ENCODE measurements around the gene C5orf34. TPM values are rescaled to one million over a fixed set of nuclear protein-coding genes. Genes with fewer than 3 reads are reported as not detected.
"Not testable (repeated sequence)": the region's sequence is repeated elsewhere in the genome, so short reads cannot be mapped to it uniquely, and the experiment has no call there.

The C5orf34 gene
- polyA plus RNA-seq (2013, experiment 1 of 2): 8.9 TPM
- polyA plus RNA-seq (2013, experiment 2 of 2): 7.9 TPM

- Histone ChIP-seq H3K27ac (ENCODE audit: low read depth, low read length, severe bottlenecking) (peak within 1 kb of the TSS; percentile 99), H3K9me3 (ENCODE audit: control insufficient read depth, low read length) (no peaks in the 10 kb centered on the region), H3K4me1 (ENCODE audit: control insufficient read depth, insufficient read depth, low read length, poor library complexity, severe bottlenecking) (peaks cover 3% of the 10 kb centered on the region), H3K4me3 (ENCODE audit: extremely low read depth, insufficient read depth, low read length, poor library complexity, severe bottlenecking) (peak within 1 kb of the TSS; percentile 67), H3K36me3 (ENCODE audit: control insufficient read depth, insufficient read depth, low read length) (peaks cover 7% of the 10 kb centered on the region)
- 0 to 1% methylated on average over 22 to 27 of the region's 35 CpGs for WGBS, 2 experiments (ENCODE audit: insufficient coverage in 2 of 2)
Measured at GRCh38 chr5:43514816-43515677, at the start of gene C5orf34. TSS of gene C5orf34 (minus strand) at chr5:43515148. CDS start at chr5:43509339, 5,809 bp downstream.

- no peak overlapping the region for H3K27ac ChIP-seq (ENCODE audit: low read depth, low read length, severe bottlenecking)
- H3K36me3 ChIP-seq (ENCODE audit: control insufficient read depth, insufficient read depth, low read length): no peaks in the 10 kb centered on the region
- H3K4me3 ChIP-seq (ENCODE audit: extremely low read depth, insufficient read depth, low read length, poor library complexity, severe bottlenecking): no peak overlapping the region
- no peaks in the 10 kb centered on the region for H3K9me3 ChIP-seq (ENCODE audit: control insufficient read depth, low read length)
- 40% methylated on average over 1 of the region's 5 CpGs; no CpG with 5 or more reads in 1 of the 2 experiments for WGBS, 2 experiments (ENCODE audit: insufficient coverage in 2 of 2)
- H3K4me1 ChIP-seq (ENCODE audit: control insufficient read depth, insufficient read depth, low read length, poor library complexity, severe bottlenecking): no peaks in the 10 kb centered on the region
Measured at GRCh38 chr5:43564289-43564850, 49.4 kb upstream of the C5orf34 start.

GRCh38 chr5:43563321-43563720 lies 48.4 kb upstream of the C5orf34 start:
- Histone ChIP-seq H3K4me3 (ENCODE audit: extremely low read depth, insufficient read depth, low read length, poor library complexity, severe bottlenecking) (no peak overlapping the region), H3K9me3 (ENCODE audit: control insufficient read depth, low read length) (no peaks in the 10 kb centered on the region), H3K27ac (ENCODE audit: low read depth, low read length, severe bottlenecking) (no peak overlapping the region), H3K4me1 (ENCODE audit: control insufficient read depth, insufficient read depth, low read length, poor library complexity, severe bottlenecking) (no peaks in the 10 kb centered on the region), H3K36me3 (ENCODE audit: control insufficient read depth, insufficient read depth, low read length) (no peaks in the 10 kb centered on the region)
- WGBS, 2 experiments (ENCODE audit: insufficient coverage in 2 of 2): 88 to 92% methylated on average over 3 of the region's 3 CpGs

GRCh38 chr5:43561356-43561755 lies 46.4 kb upstream of the C5orf34 start:
- Histone ChIP-seq H3K4me3 (ENCODE audit: extremely low read depth, insufficient read depth, low read length, poor library complexity, severe bottlenecking) (no peak overlapping the region), H3K4me1 (ENCODE audit: control insufficient read depth, insufficient read depth, low read length, poor library complexity, severe bottlenecking) (no peaks in the 10 kb centered on the region), H3K36me3 (ENCODE audit: control insufficient read depth, insufficient read depth, low read length) (no peaks in the 10 kb centered on the region), H3K27ac (ENCODE audit: low read depth, low read length, severe bottlenecking) (no peak overlapping the region), H3K9me3 (ENCODE audit: control insufficient read depth, low read length) (no peaks in the 10 kb centered on the region)

GRCh38 chr5:43560128-43560527 lies 45.2 kb upstream of the C5orf34 start:
- WGBS, 2 experiments (ENCODE audit: insufficient coverage in 2 of 2): 85 to 89% methylated on average over 1 of the region's 2 CpGs
- Histone ChIP-seq H3K27ac (ENCODE audit: low read depth, low read length, severe bottlenecking) (no peak overlapping the region), H3K36me3 (ENCODE audit: control insufficient read depth, insufficient read depth, low read length) (peaks cover under 1% of the 10 kb centered on the region)

GRCh38 chr5:43556857-43557542 lies 42.1 kb upstream of the C5orf34 start, which contains the start of gene PAIP1:
TSS of gene PAIP1 (minus strand) at chr5:43557077. CDS start at chr5:43556846, 231 bp downstream.
- Histone ChIP-seq H3K9me3 (ENCODE audit: control insufficient read depth, low read length) (no peaks in the 10 kb centered on the region), H3K27ac (ENCODE audit: low read depth, low read length, severe bottlenecking) (peak within 1 kb of the TSS; percentile 94)
- WGBS, 2 experiments (ENCODE audit: insufficient coverage in 2 of 2): 0 to 1% methylated on average over 40 to 66 of the region's 79 CpGs

More at GRCh38 chr5:43560128-43560527, 45.2 kb upstream of the C5orf34 start:
- no peak overlapping the region for H3K4me3 ChIP-seq (ENCODE audit: extremely low read depth, insufficient read depth, low read length, poor library complexity, severe bottlenecking)
- no peaks in the 10 kb centered on the region for H3K9me3 ChIP-seq (ENCODE audit: control insufficient read depth, low read length)
- no peaks in the 10 kb centered on the region for H3K4me1 ChIP-seq (ENCODE audit: control insufficient read depth, insufficient read depth, low read length, poor library complexity, severe bottlenecking)

GRCh38 chr5:43556607-43556856 lies 41.6 kb upstream of the C5orf34 start:
- not testable (repeated sequence) for H3K9me3 ChIP-seq (ENCODE audit: control insufficient read depth, low read length); H3K4me1 ChIP-seq (ENCODE audit: control insufficient read depth, insufficient read depth, low read length, poor library complexity, severe bottlenecking)
- peaks cover 36% of the 10 kb centered on the region for H3K36me3 ChIP-seq (ENCODE audit: control insufficient read depth, insufficient read depth, low read length)
- peak overlapping the region; percentile 94 for H3K27ac ChIP-seq (ENCODE audit: low read depth, low read length, severe bottlenecking)
- 0% methylated on average over 11 to 15 of the region's 30 CpGs for WGBS, 2 experiments (ENCODE audit: insufficient coverage in 2 of 2)
- peak overlapping the region; percentile 83 for H3K4me3 ChIP-seq (ENCODE audit: extremely low read depth, insufficient read depth, low read length, poor library complexity, severe bottlenecking)

More at GRCh38 chr5:43556857-43557542, 42.1 kb upstream of the C5orf34 start, which contains the start of gene PAIP1:
- H3K36me3 ChIP-seq (ENCODE audit: control insufficient read depth, insufficient read depth, low read length): peaks cover 32% of the 10 kb centered on the region
- no peaks in the 10 kb centered on the region for H3K4me1 ChIP-seq (ENCODE audit: control insufficient read depth, insufficient read depth, low read length, poor library complexity, severe bottlenecking)
- peak within 1 kb of the TSS; percentile 83 for H3K4me3 ChIP-seq (ENCODE audit: extremely low read depth, insufficient read depth, low read length, poor library complexity, severe bottlenecking)

GRCh38 chr5:43555895-43556606 lies 41.1 kb upstream of the C5orf34 start:
- Histone ChIP-seq H3K9me3 (ENCODE audit: control insufficient read depth, low read length) (no peaks in the 10 kb centered on the region), H3K4me1 (ENCODE audit: control insufficient read depth, insufficient read depth, low read length, poor library complexity, severe bottlenecking) (no peaks in the 10 kb centered on the region), H3K4me3 (ENCODE audit: extremely low read depth, insufficient read depth, low read length, poor library complexity, severe bottlenecking) (peak overlapping the region; percentile 83), H3K36me3 (ENCODE audit: control insufficient read depth, insufficient read depth, low read length) (peaks cover 40% of the 10 kb centered on the region), H3K27ac (ENCODE audit: low read depth, low read length, severe bottlenecking) (peak overlapping the region; percentile 94)
- 0 to 1% methylated on average over 24 to 25 of the region's 44 CpGs for WGBS, 2 experiments (ENCODE audit: insufficient coverage in 2 of 2)

GRCh38 chr5:43554497-43554896 lies 39.5 kb upstream of the C5orf34 start:
- Histone ChIP-seq H3K36me3 (ENCODE audit: control insufficient read depth, insufficient read depth, low read length) (peaks cover 56% of the 10 kb centered on the region), H3K4me1 (ENCODE audit: control insufficient read depth, insufficient read depth, low read length, poor library complexity, severe bottlenecking) (no peaks in the 10 kb centered on the region), H3K4me3 (ENCODE audit: extremely low read depth, insufficient read depth, low read length, poor library complexity, severe bottlenecking) (peak overlapping the region; percentile 83), H3K27ac (ENCODE audit: low read depth, low read length, severe bottlenecking) (no peak overlapping the region), H3K9me3 (ENCODE audit: control insufficient read depth, low read length) (no peaks in the 10 kb centered on the region)
- WGBS, 2 experiments (ENCODE audit: insufficient coverage in 2 of 2): 100% methylated on average over 1 of the region's 1 CpG

- peaks cover 67% of the 10 kb centered on the region for H3K36me3 ChIP-seq (ENCODE audit: control insufficient read depth, insufficient read depth, low read length)
- H3K4me3 ChIP-seq (ENCODE audit: extremely low read depth, insufficient read depth, low read length, poor library complexity, severe bottlenecking): no peak overlapping the region
- WGBS, 2 experiments (ENCODE audit: insufficient coverage in 2 of 2): 79 to 90% methylated on average over 2 of the region's 2 CpGs
Measured at GRCh38 chr5:43553381-43553780, 38.4 kb upstream of the C5orf34 start.

More at GRCh38 chr5:43553381-43553780, 38.4 kb upstream of the C5orf34 start:
- no peaks in the 10 kb centered on the region for H3K4me1 ChIP-seq (ENCODE audit: control insufficient read depth, insufficient read depth, low read length, poor library complexity, severe bottlenecking)
- no peak overlapping the region for H3K27ac ChIP-seq (ENCODE audit: low read depth, low read length, severe bottlenecking)
- H3K9me3 ChIP-seq (ENCODE audit: control insufficient read depth, low read length): no peaks in the 10 kb centered on the region
